ENCODE data around the gene C22orf15.

DNA sequence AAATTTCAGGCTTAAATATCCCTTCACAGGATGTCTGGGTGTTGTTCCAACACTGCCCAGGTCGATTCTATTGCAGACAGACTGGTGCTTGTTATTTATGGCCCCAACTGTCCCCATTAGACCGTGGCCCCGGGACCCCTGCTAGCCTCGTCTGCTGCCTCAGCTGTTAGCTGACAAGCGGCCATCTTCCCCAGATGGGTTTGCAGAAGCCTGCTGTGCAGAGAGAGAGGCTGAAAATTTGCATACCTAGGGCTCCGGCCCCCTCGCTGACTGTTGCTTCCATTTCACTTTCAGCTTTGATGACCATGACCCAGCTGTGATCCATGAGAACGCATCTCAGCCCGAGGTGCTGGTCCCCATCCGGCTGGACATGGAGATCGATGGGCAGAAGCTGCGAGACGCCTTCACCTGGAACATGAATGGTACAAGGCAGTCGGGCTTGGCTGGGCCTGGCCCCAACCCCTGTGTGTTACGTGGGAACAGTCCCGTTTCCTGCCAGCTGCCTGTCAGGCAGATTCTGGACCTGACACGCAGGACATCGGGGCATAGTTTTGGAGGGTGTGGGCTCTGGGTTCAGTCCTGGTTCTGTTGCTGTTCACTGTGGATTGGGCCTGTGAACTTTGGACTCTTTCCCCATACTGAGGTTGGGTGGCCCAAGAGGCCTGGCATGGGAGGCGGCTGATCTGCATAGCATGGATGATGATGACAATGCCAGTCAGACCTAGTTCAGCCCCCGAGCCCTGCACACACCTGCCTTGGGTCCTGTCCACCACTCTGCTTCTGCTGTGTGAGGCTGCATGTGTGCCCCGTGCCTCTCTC lies 40.4 kb downstream of the C22orf15 start:
- TF ChIP-seq, protein P1, sequence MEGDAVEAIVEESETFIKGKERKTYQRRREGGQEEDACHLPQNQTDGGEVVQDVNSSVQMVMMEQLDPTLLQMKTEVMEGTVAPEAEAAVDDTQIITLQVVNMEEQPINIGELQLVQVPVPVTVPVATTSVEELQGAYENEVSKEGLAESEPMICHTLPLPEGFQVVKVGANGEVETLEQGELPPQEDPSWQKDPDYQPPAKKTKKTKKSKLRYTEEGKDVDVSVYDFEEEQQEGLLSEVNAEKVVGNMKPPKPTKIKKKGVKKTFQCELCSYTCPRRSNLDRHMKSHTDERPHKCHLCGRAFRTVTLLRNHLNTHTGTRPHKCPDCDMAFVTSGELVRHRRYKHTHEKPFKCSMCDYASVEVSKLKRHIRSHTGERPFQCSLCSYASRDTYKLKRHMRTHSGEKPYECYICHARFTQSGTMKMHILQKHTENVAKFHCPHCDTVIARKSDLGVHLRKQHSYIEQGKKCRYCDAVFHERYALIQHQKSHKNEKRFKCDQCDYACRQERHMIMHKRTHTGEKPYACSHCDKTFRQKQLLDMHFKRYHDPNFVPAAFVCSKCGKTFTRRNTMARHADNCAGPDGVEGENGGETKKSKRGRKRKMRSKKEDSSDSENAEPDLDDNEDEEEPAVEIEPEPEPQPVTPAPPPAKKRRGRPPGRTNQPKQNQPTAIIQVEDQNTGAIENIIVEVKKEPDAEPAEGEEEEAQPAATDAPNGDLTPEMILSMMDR (conservative IDR thresholded peaks at IDR 0.05): no peak
- TF ChIP-seq ZFX (IDR thresholded peaks at IDR 0.05): no peak

All from C4-2B (cell line).